GM18520 (cell line): Measurements from ENCODE around the gene TMEM161A.
"Not testable (repeated sequence)": the region's sequence is repeated elsewhere in the genome, so short reads cannot be mapped to it uniquely, and the experiment has no call there.

Experiments
- ATAC-seq: cut with Tn5 transposase; IDR thresholded peaks from one replicate; pipeline ENCODE4 v1.9.1; 2021; ENCODE audit not compliant: unreplicated experiment

TMEM161A gene

DNA sequence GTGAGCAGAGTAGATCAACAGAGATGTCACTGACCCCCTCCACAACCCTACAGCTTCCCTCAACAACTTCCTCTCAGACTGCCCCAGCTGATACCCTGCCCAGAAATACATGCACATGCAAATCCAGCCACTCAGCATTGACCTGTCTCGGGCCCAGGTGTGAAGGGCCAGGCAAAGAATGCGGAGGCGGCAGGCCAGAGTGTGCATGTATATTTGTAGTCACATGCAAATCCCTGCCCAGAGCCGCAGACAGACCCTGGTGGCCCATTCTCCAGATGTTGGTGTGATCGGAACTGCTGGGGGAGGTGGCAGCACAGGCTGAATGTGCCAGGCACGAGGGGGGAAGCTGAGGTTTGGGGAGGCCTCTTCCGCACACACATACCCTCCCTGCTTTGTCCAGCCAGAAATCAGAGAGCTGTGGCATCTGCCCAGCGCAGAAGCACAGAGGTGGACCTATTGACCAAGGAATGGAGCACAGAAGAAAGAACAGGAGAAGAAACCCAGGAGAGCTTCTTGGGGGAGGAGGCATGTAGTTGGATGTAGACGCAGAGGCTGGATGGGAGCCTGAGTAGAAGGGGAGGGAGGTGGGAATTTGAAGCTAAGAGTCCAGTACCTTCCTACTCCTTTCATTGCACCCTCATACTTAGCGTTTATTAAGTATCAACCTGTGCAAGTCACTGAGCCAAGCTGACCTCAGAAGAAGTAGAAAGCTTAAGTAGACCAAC lies 17.4 kb upstream of the TMEM161A start:
- peak; percentile 83 for ATAC-seq

DNA sequence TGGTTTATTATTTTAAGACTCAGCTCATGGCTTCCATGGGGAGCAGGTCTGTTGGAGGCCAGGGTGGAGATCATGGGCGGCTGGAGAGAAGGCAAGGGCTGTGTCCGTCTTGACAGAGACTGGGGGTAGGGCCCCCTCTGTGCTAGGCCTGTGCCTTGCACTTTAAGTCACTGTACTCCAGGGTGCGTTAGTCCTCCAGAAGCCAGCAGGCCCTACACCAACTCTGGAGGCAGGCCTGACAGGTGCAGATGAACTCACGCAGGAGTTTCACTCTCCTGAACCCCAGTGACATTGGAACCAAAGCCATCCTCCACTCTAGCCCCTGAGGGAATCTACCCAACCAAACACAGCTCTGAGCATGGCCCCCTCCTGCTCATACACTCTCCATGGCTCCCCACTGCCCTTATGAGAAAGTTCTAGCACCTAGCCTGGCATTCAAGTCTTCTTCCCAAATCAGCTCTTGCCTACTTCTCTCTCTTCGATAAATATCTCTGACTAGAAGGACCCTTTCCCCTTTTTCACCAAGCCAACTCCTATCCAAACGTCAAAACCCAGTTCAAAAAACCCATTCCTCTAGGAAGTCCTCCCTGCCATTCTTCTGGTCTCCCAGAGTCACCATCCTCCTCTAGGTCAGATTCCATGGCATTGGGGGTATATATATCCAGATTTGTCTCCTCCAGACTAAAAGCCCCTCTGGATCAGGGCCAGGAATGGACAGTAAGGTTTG lies 16.7 kb upstream of the TMEM161A start:
- no peak for ATAC-seq

DNA sequence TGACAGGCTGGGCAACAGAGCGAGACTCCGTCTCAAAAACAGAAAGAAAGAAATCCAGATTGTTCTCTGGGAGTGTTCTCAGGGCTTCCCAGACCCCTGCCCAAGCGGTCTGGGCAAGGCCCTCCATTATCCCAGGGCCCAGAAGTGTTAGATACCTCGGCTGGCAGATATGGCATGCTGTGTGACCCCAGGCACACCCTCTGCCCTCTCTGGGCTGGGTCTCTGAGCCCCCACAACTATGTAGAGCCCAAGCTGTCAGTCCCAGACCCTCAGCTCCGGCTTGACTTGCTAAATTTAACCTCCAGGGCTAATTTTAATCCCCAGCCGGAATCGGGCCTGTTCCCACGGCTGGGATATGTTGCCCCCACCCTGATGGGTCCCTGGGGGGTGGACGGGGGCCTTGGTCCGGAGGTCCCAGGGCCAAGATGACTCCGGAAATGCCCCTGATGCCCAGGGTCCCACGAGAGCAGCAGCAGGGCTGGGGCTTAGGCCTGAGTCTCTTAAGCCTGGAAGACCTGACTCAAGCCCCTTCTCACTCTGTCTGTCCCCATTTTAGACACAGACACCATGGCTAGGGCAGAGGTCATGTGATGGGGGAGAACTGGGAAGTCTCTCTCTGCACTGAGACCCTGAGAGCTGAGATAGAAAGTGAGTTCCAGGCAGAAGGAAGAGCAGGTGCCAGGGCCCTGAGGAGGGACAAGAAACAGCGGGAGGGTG lies 14.5 kb upstream of the TMEM161A start:
- no peak for ATAC-seq

DNA sequence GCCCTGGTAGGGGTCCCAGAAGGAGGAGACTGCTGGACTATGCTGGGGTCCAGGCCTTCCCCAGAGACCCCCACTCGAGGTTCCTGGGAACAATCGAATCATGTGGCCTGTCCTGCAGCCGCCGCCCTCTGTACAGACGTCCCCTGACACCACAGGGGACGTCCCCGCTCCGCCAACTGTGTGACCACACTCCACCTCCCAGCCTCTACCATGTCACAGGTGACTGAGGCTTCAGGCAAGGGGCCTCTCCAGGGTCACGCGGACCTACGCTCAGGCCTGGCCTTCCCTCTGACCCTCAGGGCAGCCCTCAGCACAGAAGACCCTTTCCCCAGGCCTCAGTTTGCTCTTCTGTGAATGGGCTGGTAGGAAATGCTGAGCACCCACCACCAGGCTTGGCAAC lies 13.1 kb upstream of the TMEM161A start:
- no peak for ATAC-seq

DNA sequence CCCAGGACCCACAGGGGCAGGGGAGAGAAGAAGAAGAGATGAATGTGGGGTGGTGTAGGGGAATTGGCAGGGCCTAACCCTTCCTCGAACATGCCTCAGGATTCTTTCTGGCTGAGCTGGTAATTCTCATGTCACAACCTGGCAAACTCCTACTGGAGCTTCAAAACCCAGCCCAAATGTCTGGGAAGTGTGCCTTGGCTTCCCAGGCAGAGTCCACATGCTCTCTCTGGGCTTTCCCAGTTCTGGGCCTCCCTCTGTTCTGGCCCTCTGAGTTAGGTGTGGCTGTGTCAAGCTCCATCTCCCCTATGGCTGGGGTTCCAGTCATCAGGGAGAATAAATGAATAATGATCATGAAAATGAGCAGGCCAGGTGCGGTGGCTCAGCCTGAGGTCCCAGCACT lies 11.2 kb upstream of the TMEM161A start:
- no peak for ATAC-seq

DNA sequence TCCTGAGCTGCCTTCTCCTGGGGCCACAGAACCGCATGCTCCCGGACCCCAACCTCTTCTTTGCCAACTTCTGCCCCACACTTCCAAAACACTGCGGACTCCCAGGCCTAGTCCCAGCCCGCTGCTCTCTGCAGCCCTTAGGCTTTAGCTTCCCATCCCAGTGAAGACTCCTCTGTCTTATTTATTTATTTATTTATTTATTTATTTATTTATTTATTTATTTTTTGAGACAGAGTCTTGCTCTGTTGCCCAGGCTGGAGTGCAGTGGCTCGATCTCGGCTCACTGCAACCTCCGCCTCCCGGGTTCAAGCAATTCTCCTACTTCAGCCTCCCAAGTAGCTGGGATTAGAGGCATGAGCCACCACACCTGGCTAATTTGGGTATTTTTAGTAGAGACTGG lies 10.2 kb upstream of the TMEM161A start:
- not testable (repeated sequence) for ATAC-seq

DNA sequence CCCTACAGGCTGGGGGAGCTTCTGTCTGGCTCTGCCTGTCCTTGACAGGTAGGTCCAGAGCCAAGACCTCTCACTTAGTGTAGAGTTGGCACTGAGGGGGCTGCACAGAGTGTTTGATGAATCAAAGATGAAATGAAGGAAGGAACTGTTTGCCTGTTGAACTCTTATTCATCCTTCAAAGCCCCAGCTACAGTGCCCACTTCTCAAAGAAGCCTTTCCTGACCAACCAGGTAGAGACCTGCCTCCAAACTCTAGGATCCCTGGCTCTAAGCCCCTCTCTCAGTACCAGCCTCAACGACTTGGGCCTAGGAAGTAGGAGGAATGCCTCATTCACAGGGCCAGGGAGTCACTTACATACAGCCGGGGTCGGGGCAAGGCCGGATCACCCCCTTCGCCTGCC lies 9.1 kb upstream of the TMEM161A start:
- no peak for ATAC-seq

DNA sequence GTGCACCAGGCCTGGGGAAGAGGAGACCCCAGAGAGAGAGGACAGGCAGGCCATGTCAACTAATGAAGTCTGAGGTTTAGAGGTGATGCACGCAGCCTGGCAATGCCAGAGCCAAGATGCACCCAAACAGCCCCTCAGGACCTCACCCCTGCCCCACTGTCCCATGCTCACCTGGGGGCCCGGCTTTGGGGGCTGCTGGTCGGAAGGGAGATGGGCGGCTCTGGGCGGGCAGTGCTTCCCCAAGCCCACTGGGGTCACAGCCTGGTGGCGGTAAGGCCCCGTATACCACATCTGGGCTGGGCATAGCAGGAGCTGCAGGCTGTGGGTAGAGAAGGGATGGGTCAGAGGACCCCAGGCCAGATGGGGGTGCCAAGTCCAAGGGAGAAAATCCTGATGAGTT lies 8.6 kb upstream of the TMEM161A start:
- ATAC-seq = no peak

DNA sequence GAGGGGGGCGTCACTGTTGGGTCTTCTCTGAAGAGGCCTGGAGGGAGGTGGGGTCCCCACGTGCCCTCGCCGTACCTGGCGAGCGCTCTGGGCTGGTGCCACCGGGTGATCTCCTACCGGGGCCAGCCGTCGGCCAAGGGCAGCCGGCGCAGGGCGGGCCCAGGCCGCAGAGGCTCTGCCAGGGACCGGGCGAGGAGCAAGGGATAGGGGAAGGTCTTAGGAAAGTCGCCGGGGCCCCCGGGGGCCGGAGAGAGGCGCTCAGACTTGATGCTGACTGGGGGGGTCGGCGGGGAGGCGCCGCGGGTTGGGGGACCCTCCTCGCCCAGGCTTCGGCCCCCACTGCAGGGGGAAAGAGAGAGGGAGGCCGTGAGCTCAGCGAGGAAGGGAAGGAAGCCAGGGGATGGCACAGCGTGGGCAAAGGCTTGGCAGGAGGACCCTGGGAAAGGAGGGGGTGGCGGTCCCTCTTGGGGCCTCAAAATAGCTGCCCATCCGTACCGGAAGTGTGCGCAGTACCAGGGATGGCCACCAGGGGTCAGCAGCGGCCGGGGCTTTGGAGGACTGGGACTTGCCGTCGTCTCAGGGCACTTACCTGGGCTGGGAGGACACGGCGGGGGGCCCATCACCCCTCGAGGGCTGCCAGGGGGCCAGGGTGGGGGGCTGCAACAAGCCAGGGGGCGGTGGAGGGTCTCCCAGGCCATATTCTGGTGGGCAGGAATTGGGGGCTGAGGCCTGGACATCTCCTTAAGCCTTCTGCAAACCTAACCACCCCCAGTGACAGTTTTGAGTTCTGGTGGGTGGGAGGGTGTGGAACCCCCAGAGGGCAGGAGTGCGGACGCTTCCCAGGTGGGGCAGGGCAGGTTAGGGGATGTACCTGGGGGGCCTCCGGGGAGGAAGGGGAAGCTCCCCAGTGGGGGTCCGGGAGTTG lies 7.7 kb upstream of the TMEM161A start:
- ATAC-seq = no peak

DNA sequence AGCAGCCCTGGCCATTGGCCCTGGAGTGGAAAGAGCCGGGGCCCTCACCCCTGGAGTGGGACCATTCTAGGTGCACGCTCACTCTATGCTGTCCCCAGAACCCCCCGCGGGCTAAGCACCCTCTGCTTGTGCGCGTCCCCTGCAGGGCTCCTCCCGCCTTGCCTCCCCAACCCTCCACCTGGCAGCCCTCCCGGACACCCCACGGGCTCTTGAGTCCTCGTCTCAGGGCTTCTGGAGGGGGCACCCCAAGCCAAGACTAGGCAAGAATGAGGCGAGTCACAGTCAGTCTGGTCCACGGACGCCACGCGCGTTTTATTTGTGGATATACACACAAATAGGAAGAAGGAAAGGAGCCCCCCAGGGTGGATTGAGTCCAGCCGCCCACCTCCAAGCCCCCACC lies 7.0 kb upstream of the TMEM161A start:
- ATAC-seq = no peak

DNA sequence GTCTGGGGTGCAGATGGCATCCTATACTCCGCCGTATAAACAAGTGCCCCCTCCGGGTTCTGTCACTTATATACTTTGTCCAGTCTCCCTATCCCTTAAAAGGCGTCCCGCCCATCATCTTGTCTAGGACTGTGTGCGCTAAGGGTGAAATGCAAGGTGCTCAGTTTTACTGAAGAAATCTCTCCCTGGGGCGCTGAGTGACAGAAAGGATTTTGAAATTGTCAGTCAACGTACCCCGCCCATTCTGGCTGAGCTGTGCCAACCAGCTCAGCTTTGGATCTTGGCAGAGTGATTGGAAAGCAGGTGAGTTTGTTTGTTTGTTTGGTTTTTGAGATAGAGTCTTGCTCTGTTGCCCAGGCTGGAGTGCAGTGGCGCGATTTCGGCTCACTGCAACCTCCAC lies 4.1 kb upstream of the TMEM161A start:
- ATAC-seq = no peak

DNA sequence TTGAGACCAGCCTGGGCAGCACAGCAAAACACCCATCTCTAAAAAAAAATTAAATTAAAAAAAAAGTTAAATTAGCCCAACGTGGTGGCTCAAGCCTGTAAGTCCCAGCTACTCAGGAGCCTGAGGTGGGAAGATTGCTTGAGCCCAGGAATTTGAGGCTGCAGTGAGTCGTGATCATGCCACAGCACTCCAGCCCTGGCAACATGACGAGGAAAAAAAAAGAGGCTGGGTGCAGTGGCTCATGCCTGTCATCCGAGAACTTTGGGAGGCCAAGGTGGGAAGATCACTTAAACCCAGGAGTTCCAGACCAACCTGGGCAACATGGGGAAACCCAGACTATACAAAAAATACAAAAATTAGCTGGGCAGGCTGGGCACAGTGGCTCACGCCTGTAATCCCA lies 2.2 kb upstream of the TMEM161A start:
- ATAC-seq = no peak

DNA sequence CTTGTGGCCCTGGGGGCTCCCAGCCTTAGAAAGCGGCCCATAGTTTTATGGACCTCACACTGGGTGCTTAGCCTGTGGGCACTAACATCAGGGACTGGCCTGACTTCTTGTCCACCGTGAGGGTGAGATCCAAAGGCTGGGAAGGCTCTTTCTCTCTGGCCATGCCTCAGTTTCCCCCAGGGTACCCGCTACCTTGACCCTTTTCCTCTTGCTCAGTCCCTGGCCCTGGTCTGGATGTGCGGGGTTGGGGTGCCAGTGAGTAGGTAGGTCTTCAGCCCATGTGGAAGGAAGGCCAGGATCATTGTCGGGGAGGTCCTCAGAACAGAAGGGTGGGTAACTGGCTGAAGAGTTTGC lies 1.6 kb upstream of the TMEM161A start:
- ATAC-seq = no peak

DNA sequence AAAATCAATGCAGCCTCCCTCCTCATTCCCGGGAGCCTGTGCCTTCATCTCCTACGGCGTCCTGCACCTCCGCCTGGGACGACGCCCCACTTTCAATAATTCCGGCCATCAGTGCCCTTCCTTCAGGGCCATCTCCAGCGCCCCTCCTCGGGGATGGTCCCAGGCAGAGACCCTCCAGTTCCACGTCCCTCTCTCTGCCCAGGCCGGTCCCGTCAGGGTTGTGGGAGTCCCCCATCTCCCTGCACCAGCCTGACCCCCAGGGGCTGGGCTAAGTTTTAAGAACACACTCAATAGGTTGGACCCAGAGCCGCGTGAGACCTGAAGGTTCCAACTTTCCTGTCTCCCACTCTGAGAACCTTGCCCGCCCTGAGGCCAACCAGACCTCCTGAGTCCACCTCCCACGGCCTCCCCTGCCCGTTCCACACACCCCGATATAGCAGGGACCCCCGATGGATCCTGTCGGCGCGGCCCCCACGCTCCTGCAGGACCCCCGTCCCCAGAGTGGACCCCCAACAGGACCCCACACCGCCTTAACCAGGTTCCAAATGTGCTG lies 646 bp downstream of the TMEM161A start:
- no peak for ATAC-seq

DNA sequence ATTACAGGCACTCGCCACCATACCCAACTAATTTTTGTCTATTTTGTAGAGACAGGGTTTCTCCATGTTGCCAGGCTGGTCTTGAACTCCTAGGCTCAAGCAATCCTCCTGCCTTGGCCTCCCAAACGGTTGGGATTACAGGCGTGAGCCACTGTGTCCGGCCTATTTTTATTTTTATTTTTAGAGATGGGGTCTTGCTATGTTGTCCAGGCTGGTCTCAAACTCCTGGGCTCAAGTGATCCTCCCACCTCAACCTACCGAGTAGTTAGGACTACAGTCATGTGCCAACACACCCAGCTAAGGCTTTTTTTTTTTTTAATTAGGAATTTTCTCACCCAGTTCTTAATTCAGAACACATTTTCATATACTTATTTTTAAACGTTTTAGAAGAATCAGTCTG lies 2.6 kb downstream of the TMEM161A start:
- not testable (repeated sequence) for ATAC-seq

DNA sequence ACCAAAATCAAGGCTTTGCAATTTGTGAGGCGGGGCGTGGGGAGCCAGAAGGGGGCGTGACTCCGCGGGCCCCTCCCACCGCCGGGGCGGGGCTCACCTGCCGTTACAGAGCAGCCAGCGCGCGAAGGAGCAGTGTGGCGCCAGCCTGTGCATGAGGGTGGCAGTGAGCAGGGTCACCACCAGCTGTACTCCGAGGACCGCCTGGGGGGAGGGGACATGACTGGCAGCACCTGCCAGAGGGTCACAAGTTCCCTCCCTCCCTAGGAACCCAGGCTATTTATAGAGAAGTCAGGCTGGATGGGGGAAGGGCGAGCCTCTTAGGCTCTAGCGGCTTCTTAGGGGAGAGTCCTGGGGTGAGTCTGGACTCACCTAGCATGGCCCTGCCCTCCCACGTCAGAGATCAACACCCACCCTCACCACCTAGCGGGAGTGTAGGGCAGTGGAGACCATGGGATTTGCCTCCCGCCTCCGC lies 3.6 kb downstream of the TMEM161A start:
- no peak for ATAC-seq

DNA sequence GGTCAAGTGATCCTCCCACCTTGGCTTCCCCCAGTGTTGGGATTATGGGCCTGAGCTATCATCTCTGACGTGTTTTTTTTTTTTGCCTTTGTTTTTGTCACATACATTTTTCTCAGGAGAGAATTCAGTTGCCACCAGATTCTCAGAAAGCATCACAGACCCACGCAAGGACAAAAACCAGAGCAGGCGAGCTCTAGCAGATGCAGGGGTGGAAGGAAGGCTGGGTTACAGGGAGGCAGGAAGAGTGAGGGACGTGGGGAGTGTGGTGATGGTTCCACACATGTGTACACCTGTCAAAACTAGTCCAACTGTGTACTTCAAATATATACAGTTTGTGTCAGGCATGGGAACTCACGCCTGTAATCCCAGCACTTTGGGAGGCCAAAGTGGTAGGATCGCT lies 4.3 kb downstream of the TMEM161A start:
- ATAC-seq = no peak

DNA sequence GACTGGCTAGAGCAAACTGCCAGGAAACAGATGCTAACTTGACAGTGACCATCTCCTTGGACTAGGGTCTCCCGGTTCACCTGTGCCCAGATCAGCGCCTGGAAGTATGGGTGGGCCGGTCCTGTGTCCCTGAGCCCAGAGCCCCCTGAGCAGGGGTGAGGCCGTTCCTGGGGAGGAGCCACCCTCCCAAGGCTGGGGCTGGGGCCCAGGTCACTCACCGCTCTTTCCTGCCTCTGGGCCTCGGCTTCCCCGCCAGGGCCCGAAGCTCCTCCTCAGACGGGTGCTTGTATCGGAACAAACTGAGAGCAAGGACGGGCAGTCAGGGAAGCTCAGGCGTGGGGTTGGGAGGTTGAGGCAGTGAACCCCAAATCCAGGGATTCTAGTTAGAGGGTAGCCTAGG lies 5.4 kb downstream of the TMEM161A start:
- no peak for ATAC-seq

DNA sequence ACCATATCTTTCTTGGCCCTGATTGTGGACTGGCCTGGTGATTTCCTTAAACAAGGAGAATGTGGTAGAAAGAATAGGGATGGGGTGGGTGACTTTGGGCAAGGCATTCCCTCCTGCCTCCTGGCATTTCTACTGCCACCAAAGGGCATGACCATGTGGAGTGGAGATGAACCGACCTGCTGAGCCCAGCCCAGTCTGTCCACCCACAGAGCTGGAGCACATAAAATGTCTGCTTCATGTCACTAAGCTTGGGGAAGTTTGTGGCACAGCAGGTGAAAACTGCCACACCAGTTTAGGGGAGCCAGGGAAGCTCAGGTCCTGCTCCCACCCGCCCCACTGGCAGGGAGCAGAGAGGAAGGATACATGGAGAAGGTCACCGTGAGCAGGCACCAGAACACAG lies 6.3 kb downstream of the TMEM161A start:
- ATAC-seq = no peak

DNA sequence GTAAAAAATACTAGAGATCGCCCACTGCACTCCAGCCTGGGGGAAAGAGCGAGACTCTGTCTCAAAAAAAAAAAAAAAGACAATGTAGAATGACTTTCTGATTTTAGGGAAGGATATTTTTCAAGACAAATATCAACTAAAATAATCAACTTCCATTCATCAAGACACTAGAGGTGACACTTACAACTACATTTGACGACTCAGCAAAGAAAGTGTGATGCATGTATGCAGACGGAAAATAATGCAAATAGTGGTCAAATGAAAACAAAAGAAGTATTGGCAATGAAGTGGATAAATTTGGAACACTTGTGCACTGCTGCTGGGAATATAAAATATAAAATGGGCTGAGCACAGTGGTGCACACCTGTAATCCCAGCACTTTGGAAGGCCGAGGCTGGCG lies 12.2 kb downstream of the TMEM161A start:
- no peak for ATAC-seq

DNA sequence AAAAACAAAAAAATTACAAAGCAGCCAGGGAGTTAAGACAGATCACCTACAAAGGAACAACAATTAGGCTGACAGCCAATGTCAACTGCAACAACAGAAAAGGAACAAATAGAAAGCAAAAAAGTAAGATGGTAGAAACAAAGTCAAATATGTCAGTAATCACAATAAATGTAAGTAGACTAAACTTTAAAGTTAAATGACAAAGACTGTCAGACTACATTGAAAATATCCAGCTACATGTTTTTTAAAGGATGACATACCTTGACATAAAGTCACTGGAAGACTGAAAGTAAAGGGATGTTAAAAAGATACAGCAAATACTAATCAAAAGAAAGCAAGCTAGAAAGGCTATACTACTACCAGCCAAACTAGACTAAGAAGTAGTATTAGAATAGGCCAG lies 14.9 kb downstream of the TMEM161A start:
- no peak for ATAC-seq
